HG03354 (cell line): Measurements from ENCODE around the gene SRGAP3.

Source experiments
- ATAC-seq: cut with Tn5 transposase; IDR thresholded peaks from one replicate; pipeline ENCODE4 v1.9.1; 2021; ENCODE audit warnings: mild to moderate bottlenecking; ENCODE audit not compliant: unreplicated experiment, poor library complexity, severe bottlenecking

Gene SRGAP3

GRCh38 chr3:9255976-9256375 lies 6.5 kb upstream of the SRGAP3 start:
- ATAC-seq, result no peak

DNA sequence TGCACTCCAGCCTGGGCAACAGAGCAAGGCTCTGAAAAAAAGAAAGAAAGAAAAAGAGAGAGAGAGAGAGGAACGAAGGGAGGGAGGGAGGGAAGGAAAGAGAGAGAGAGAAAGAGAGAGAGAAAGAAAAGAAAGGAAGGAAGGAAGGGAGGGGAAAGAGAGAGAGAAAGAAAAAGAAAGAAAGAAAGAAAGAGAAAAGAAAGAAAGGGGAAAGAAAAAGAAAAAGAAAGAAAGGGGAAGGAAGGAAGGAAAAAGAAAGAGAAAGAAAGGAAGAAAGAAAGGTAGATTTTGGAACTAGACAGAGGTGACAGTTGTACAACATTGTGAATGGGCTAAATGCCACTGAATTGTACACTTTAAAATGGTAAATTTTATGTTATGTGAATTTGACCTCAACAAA lies 5.3 kb upstream of the SRGAP3 start:
- no peak for ATAC-seq

DNA sequence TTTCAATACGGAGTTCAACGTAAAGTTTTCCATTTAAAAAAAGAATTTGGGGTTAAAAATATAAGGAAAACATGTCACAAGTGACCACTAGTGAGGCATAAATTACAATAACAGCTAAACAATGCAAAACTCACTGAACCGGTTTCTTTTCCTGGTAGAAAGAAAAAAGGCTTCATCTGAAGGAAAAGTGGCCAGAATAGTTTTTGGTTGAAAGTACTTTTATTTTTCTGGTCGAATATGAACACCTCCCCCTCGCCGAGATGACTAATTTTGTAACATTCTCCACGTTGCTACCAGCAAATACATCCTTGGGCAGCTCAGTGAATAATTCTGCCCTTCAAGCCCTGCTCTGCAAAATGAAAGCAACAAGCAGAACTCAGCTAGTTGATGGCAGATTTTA lies 3.9 kb upstream of the SRGAP3 start:
- ATAC-seq, result no peak

- no peak for ATAC-seq
These were observed 1.8 kb upstream of the SRGAP3 start for GRCh38 chr3:9251055-9251786.

- no peak for ATAC-seq
These were observed 790 bp upstream of the SRGAP3 start for GRCh38 chr3:9250236-9250635.

DNA sequence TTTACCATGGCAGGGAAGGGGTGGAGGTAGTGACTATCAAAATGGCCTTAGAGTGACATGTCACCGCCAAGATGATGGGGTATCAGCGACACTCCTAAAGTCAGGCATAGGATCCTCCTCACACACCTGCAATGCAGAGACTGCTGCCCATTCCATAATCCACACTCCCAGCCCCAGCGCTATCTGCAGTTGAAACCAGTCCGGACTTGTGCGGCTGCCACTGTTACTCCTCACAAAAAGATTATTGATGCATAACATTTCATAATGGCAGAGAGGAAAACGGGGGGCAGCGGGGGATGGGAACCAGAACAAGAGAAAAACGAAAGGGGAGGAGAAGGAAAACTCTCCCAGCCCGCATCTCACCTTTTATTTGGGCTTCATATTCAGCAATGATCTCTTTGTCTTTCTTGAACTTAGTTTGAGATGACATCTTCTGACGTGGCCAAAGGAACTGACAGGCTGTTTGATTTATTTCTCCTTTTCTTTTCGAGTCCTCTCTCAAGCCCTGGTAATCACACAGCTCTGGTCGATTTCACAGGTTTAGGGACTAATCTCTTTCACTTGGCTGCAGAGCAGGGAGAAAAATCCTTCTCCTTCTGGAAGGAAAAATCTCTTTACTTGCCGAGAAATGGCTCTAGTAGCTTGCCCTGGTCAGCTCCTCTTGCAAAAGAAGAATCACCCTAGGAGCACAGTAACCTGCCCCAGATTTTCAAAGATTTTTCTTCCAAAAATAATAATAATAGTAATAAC lies 749 bp downstream of the SRGAP3 start:
- no peak for ATAC-seq

DNA sequence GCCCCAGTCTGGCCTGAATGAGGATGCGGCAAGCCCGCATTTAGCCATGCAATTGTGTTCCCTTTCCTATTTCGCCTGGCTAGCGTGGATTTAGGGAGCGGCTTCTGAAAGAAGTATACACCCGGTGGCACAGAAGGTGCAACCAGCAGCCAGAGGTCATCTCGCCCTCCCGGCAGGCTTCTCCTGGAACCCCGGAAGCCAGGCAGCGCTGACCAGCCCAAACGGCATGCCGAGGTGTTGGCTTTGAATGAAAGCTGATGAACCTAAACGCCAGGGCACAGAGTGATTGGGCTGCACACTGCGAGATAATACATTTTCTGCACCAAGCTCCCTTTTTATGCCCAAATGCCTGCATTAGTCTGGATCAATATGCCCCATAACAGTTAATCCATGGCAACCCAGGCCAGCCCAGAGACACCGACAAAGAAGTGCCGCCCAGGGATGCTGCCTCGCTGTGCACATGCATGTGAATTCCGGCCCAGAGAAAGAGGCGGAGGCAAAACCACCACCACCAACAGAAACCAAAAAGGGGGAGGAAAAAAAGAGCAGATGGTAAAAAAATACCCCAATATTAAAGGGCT lies 1.4 kb downstream of the SRGAP3 start:
- no peak for ATAC-seq

DNA sequence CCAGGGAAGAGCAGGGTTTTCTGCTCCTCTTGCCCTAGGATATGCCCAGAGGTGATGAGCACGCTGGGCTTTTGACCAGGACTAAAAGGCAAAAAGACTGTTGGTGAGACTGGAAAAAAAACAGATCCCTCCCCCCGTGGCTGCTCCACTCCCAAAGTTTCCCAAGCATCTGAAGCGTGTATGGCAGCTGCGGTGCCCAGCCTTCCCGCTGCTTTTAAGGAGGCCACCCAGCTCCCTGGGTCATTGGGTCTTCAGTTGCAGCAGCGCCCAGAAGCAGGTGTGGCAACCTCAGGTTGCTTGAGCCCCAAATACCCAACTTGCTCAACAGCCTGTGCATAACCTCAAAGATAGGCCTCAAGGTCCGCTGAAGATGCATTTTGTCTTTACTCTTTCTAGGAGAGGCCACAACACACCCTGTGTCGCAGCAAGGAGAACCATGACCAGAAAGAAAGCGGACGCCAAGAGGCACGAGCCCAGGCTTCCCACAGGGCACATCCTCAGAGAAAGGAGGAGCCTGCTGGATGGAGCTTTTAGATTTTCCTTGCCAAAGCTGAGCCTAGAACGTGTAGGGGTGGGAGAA lies 2.0 kb downstream of the SRGAP3 start:
- no peak for ATAC-seq

DNA sequence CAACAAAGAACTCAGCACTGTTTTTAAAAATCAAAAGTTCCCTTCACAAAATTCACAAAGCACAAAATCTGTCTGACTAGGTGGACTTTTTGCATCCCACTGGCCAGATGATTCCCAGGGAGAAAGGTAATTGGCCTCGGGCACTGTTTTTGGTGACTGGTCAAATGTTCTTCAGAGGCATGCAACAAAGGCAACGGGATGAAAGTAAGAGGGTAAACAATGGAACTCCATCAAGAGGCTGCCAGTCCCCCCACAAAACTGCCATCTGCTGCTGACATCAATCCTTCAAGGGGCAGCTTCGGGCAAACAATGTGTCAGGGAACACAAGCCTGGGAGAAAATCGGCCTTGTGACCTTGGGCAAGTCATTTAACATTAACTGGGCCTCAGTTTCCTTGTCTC lies 3.3 kb downstream of the SRGAP3 start:
- ATAC-seq, result no peak

GRCh38 chr3:9244495-9245183 lies 4.8 kb downstream of the SRGAP3 start:
- no peak for ATAC-seq

GRCh38 chr3:9241956-9242355 lies 7.5 kb downstream of the SRGAP3 start:
- no peak for ATAC-seq

DNA sequence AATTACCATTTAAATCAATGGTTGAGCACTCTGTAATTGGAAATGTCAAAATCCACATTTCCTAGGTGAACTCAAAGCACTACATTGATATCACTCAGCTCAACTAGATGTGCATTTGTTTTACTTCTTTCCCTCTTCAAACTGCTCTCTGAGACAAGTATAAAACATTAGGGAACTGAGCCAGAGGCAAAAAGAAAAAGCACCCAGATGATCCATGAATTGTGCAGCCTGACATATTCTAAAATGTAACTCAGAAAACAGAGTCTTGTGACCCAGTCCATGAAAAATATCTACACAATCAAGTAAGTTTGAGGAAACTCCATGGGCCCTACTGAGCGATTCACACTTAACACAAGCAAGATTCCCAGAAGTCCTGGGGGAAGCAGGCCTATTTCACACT lies 9.8 kb downstream of the SRGAP3 start:
- ATAC-seq, result no peak

- no peak for ATAC-seq
These were observed 10.6 kb downstream of the SRGAP3 start for GRCh38 chr3:9238721-9239295.

DNA sequence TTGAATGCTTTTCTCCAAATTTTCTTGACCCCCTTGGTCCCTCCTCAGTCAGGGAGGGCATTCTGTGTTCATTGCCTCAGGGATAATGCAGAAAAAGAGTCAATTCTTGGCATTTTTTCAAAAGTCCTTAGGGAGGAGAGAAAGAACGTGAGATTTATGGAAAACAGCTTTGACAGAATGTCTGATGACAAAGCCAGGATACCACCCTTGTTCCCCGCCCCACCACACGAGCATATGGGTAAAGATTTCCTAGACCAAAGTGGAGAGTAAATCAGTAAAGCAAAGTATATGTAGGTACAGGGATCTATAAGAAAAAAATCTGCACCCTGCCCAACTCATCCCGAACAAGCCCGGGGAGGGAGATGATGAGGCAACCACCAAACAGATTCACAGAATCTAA lies 11.2 kb downstream of the SRGAP3 start:
- no peak for ATAC-seq

GRCh38 chr3:9233814-9234600 lies 15.4 kb downstream of the SRGAP3 start:
- ATAC-seq, result no peak

GRCh38 chr3:9233101-9233500 lies 16.3 kb downstream of the SRGAP3 start:
- ATAC-seq, result no peak

DNA sequence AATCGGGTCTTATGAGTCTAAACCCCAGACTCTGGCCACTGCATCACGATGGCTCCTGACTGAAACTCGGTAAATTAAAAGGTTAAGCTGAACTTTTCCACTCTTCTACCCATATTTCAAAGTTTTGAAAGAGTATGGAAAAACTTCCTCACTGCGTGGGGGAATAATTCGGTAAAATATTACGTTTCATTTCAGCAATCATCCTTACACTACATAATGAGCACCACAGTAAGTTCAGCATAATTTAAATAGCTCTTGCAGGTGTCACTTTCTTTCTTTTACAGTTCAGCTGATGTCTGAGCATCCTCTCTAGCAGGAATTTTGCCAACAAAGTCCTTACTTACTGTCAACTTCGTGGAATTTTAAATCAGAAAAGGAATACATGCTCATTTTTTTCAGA lies 17.5 kb downstream of the SRGAP3 start:
- no peak for ATAC-seq

DNA sequence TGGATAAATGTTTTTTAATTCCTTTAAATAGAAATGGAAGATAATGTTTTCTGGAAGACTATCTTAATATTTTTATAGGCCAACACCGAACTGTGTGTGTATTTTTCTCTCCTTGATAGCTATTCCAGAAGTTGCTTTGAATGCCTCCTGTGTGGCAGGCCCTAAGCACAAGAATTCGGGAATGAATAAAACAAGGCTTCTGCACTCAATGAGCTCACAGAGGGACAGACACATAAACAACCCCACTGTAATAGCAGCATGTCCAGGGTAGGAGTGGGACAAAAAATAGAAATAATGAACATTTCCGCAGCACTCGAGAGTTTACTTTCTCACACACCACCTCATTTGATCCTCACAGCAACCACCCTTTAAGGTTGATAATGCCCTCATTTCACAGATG lies 18.0 kb downstream of the SRGAP3 start:
- no peak for ATAC-seq

GRCh38 chr3:9231006-9231405 lies 18.4 kb downstream of the SRGAP3 start:
- no peak for ATAC-seq
